ENCODE data around the gene NKX1-1. TPM values are rescaled to one million over a fixed set of nuclear protein-coding genes. Genes with fewer than 3 reads are reported as not detected.

NKX1-1 gene
- total RNA-seq, 6 donors from 2014 or later, result not detected

DNA sequence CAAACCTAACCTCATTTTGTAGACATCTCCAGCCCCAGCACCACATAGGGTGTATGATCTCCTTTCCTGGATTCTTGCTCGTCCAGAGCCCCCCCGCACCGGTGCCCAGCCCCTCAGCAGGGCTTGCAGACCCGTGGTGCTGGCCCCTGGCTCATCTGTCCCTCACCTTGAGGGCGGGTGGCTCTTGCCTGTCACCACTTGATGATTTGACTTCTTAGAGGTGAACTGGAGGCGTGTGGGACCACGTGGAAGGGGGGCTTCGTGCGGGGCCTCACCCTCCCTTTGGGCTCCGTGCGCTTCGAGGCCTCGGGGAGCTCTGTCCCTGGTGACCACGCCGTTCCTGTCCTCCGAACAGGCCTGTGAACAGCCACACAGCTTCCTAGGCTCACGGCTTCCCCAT, 43.7 kb downstream of the NKX1-1 start:
- 93 to 95% methylated on average over 12 to 16 of the region's 17 CpGs for WGBS, 2 donors
- no peaks in the 10 kb centered on the region for H3K9me3 ChIP-seq
- ATAC-seq (ENCODE audit: low FRiP score in 2 of 2) (no peak), DNase-seq (peak in 1 of 2 donors; percentile 55)
- H3K36me3 ChIP-seq, result peaks cover 0 to 59% (median 15%) of the 10 kb centered on the region in 4 donors
- no peak overlapping the region for H3K27ac ChIP-seq
- H3K4me1 ChIP-seq, result peaks cover 0 to 9% (median 8%) of the 10 kb centered on the region in 4 donors
- H3K4me3 ChIP-seq, result no peak overlapping the region
- no peaks in the 10 kb centered on the region for H3K27me3 ChIP-seq
- no peak for TF ChIP-seq POLR2A (IDR thresholded peaks at IDR 0.05)
- no peak for TF ChIP-seq EP300 (IDR thresholded peaks at IDR 0.05)
- TF ChIP-seq, protein P1, sequence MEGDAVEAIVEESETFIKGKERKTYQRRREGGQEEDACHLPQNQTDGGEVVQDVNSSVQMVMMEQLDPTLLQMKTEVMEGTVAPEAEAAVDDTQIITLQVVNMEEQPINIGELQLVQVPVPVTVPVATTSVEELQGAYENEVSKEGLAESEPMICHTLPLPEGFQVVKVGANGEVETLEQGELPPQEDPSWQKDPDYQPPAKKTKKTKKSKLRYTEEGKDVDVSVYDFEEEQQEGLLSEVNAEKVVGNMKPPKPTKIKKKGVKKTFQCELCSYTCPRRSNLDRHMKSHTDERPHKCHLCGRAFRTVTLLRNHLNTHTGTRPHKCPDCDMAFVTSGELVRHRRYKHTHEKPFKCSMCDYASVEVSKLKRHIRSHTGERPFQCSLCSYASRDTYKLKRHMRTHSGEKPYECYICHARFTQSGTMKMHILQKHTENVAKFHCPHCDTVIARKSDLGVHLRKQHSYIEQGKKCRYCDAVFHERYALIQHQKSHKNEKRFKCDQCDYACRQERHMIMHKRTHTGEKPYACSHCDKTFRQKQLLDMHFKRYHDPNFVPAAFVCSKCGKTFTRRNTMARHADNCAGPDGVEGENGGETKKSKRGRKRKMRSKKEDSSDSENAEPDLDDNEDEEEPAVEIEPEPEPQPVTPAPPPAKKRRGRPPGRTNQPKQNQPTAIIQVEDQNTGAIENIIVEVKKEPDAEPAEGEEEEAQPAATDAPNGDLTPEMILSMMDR (IDR thresholded peaks at IDR 0.05), result no peak
- TF ChIP-seq POLR2AphosphoS5 (IDR thresholded peaks at IDR 0.05), result no peak

DNA sequence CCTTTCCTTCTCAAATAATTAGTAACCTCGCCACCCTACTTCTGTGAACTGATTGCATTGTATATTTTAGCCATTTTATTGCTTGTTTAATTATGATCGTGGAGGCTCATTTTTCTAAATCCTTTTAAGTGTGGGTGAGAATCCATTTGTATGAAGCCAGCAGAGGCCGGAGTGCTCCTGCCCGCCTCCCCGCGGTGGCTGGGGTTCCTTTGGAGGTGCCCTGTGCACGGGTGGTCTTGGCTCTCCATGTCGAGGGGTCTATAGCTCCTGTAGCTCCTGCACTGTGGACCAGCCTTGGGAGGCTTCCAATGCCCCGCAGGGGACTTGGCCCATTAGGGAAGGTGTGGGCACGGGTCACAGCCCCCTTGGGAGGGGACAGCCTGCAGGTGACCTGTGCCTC, 44.2 kb downstream of the NKX1-1 start:
- Histone ChIP-seq H3K9me3 (no peaks in the 10 kb centered on the region), H3K27me3 (no peaks in the 10 kb centered on the region), H3K36me3 (peaks cover 0 to 64% (median 13%) of the 10 kb centered on the region in 4 donors), H3K4me3 (no peak overlapping the region), H3K27ac (no peak overlapping the region), H3K4me1 (peaks cover 0 to 9% (median 8%) of the 10 kb centered on the region in 4 donors)
- DNase-seq, result peak in 1 of 2 donors; percentile 66
- 90 to 92% methylated on average over 8 to 10 of the region's 10 CpGs for WGBS, 2 donors
- no peak for TF ChIP-seq EP300 (IDR thresholded peaks at IDR 0.05)
- no peak for TF ChIP-seq POLR2A (IDR thresholded peaks at IDR 0.05)
- TF ChIP-seq, protein P1 (IDR thresholded peaks at IDR 0.05), result no peak
- TF ChIP-seq POLR2AphosphoS5 (IDR thresholded peaks at IDR 0.05), result no peak
- ATAC-seq (ENCODE audit: low FRiP score in 2 of 2), result no peak

DNA sequence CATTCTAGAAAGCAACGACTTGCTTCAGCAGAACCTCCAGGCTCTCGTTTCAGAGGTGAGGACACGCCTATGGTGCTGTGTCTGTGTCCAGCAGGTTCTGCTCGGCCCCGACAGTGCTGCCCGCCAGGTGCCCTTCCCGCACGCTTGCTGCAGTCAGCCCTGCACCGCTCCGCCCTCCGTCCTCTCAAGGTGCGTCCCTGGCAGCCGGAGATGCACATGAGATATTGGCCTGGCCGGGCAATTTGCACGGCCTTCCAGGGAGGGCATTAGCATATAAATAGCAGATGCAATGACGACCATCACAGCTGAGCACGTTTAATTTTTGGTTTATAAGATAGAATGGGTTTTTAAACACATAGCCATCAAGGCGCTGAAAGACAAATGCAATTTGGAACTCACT, 44.8 kb downstream of the NKX1-1 start:
- Histone ChIP-seq H3K27me3 (no peaks in the 10 kb centered on the region), H3K27ac (no peak overlapping the region), H3K9me3 (no peaks in the 10 kb centered on the region), H3K4me1 (peaks cover 0 to 9% (median 9%) of the 10 kb centered on the region in 4 donors), H3K4me3 (no peak overlapping the region), H3K36me3 (peaks cover 0 to 62% (median 11%) of the 10 kb centered on the region in 4 donors)
- DNase-seq (peak in 1 of 2 donors; percentile 68), ATAC-seq (ENCODE audit: low FRiP score in 2 of 2) (no peak)
- WGBS, 2 donors, result 90 to 93% methylated on average over 18 of the region's 18 CpGs
- TF ChIP-seq EP300 (IDR thresholded peaks at IDR 0.05), result no peak
- no peak for TF ChIP-seq POLR2A (IDR thresholded peaks at IDR 0.05)
- TF ChIP-seq, protein P1 (IDR thresholded peaks at IDR 0.05), result no peak
- TF ChIP-seq POLR2AphosphoS5 (IDR thresholded peaks at IDR 0.05), result no peak

DNA sequence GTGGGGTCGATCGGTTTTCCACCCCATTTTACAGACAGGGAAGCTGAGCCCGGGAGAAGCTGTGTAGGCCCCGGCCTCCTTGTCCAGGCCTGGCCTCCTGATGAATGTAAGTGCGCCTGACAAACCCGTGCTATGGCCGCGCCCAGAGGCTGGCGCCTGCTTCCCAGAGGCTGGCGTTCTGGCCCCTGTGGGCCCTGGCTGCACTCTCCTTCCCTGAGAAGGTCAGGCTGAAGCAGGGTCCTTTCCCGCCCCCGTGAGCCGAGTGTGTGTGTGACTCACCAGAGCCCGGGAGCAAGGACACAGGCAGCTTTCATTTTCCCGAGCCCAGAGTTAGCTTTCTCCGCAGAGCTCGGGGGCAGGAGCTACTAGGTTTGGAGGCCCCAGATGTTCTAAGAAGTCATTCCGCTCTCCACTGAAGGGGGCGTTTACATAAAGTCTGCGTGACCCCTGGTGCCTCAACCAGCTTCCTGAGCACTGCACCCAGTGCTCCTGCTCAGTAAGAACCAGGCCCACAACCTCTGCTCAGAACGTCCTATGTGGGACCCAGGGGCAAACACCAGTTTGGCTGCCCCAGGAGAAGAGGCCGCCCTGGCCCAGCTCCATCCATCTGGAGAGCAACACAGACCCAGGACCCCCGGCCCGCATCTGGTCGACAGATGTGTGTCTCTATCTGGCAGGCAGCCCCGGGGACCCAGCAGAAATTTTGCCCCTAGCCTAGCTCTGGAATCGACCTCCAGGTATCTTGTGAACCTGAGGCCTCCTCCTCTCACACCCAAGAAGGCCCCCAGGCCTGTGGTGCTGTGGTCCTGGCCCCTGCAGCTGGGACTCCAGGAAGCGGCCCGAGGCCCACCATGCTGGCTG, 45.6 kb downstream of the NKX1-1 start:
- DNase-seq (peak in 1 of 2 donors; percentile 42), ATAC-seq (ENCODE audit: low FRiP score in 2 of 2) (no peak)
- Histone ChIP-seq H3K27ac (no peak overlapping the region), H3K36me3 (peaks cover 0 to 65% (median 12%) of the 10 kb centered on the region in 4 donors), H3K27me3 (no peaks in the 10 kb centered on the region), H3K4me3 (no peak overlapping the region), H3K4me1 (peaks cover 0 to 13% (median 9%) of the 10 kb centered on the region in 4 donors), H3K9me3 (no peaks in the 10 kb centered on the region)
- WGBS, 2 donors, result 91 to 93% methylated on average over 20 to 24 of the region's 29 CpGs
- TF ChIP-seq, protein P1 (IDR thresholded peaks at IDR 0.05), result no peak
- TF ChIP-seq EP300 (IDR thresholded peaks at IDR 0.05), result no peak
- no peak for TF ChIP-seq POLR2A (IDR thresholded peaks at IDR 0.05)
- no peak for TF ChIP-seq POLR2AphosphoS5 (IDR thresholded peaks at IDR 0.05)
